Right ventricle myocardium inferior (tissue), 1 donor: ENCODE results near the gene CNGA1. TPM values are rescaled to one million over a fixed set of nuclear protein-coding genes. Genes with fewer than 3 reads are reported as not detected.
"Not testable (repeated sequence)": the region's sequence is repeated elsewhere in the genome, so short reads cannot be mapped to it uniquely, and the experiment has no call there.

Experiments used
- ATAC-seq: fragments of 200-7000 bp; cut with Tn5 transposase; one replicate; pipeline ENCODE4 v1.9.1; 2020; ENCODE audit warnings: mild to moderate bottlenecking, moderate library complexity
- DNase-seq: peaks from one replicate; pipeline ENCODE4 v3.0.0; 2021; ENCODE audit errors: missing footprints
- intact Hi-C: fragments of 100-400 bp; cut with DNase I; formaldehyde crosslinking; loops from one replicate; pipeline ENCODE4 v1.11.0; 2022
- total RNA-seq: library from RNA; stranded (reverse); fragmentation: NEBNext Ultra II Directional; extraction: Animal tissue kit (Norgen Biotek cat#: 25700); gene quantifications from one replicate; pipeline ENCODE4 v1.2.1, GENCODE V29; 2021
- donor health status: DM: no; HTN: yes; CAD: no; lungs with severe emphysema.

The CNGA1 gene
- total RNA-seq, 1 donor from 2014 or later = not detected

GRCh38 chr4:48033412-48033811 lies 16.9 kb upstream of the CNGA1 start:
- ATAC-seq = no peak
- intact Hi-C loops = no loop called here
- DNase-seq = no peak

DNA sequence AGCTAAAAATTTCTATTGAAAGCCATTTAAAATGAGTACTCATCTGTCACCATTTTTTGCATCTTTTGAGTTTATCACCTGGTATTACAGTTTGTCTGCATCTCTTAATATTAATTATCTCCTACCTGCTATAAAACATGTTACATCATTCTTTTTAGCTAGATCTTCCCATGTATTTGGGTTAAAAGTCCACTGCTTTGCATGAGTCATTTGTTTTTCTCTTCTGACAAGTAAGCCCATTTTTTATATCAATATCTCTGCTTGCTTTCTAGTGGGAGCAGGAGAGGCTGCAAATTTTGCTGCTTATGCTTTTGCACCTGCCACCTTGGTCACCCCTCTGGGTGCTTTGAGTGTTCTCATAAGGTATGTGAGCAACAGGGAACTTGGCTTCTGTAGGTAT lies 16.2 kb upstream of the CNGA1 start:
- no peak for DNase-seq
- no peak for ATAC-seq
- intact Hi-C loops = no loop called here

- intact Hi-C loops = no loop called here
- DNase-seq = no peak
- peak; percentile 92 for ATAC-seq
These were observed 15.5 kb upstream of the CNGA1 start for GRCh38 chr4:48031802-48032525.

DNA sequence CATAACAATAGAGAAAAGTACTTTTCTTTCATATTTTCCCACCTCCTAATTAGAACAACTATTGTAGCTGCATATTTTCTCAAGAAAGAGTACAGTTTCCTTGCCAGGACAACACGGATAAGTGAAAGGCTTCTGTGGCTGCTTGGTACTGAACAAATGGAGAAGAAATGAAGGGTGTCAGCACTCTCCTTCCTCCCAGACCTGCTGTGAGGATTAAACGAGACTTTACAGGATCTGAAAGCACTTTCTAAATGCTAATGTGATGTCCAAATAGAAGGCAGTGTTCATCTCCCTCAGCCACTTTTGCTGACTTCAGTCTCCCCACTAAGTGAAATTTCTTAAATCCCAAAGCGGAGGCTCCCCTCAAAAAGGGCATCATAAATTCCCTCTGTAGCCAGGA lies 14.0 kb upstream of the CNGA1 start:
- ATAC-seq = no peak
- intact Hi-C loops = no loop called here
- no peak for DNase-seq

DNA sequence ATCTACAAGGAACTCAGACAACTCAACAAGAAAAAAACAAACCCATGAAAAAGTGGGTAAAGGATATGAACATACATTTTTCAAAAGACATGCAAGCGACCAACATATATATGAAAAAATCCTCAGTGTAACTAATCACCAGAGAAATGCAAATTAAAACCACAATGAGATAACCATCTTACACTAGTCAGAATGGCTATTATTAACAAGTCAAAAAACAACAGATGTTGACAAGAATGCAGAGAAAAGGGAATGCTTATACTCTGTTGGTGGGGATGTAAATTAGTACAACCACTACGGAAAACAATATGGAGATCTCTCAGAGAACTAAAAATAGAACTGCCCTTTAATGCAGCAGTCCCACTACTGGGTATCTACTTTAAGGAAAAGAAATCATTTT lies 12.2 kb upstream of the CNGA1 start:
- ATAC-seq = no peak
- intact Hi-C loops = no loop called here
- no peak for DNase-seq

DNA sequence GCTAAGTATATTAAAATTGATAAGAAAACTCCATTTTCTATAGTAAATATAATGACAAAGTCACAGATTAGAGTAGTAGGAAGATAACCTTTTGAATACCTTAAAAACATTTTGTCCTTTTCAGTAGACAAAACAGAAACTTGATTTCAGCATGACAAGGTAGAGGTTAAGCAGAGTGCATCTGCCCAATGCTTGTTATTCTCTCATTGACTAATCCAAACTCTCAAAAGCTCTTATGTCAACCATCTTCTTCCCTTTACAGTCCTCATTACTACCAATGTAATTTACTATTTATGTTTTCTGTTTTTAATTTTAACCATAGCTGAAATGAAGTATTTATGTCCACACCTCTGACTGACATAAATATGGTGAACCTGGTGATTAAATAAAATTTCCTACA lies 11.2 kb upstream of the CNGA1 start:
- DNase-seq = no peak
- intact Hi-C loops = no loop called here
- ATAC-seq = no peak

GRCh38 chr4:48025005-48025404 lies 8.5 kb upstream of the CNGA1 start:
- ATAC-seq (no peak), DNase-seq (no peak)
- intact Hi-C loops = no loop called here

- DNase-seq (no peak), ATAC-seq (no peak)
- intact Hi-C loops = no loop called here
These were observed 8.0 kb upstream of the CNGA1 start for GRCh38 chr4:48024522-48024921.

DNA sequence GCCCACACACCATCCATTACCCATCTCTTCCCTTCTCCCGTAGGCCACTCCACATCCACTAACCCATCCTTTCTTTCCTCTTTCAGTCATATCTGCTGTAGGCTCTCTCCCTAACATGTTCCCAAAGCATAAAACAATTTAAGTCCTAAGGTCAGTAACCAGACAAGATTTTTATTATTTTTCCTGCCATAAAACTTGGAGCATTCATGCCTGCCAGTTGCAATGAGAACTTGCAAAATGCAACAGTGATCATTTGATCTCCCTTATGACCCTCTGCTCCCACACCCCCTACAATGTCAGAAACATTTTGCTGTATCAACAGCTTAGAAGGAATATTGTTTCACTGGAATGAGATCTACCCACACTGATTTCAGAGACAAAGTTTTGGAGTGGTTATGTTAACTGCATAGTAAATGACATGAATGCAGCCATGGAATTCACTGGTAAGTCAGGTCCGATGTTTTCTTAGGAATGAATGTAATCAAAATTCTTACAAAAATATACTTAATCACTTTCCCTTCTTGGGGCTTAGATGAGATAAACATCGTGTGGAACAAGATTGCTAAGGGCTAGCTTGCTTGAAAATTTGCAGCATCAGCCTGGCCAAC lies 5.8 kb upstream of the CNGA1 start:
- DNase-seq (no peak), ATAC-seq (no peak)
- intact Hi-C loops = no loop called here

- DNase-seq (no peak), ATAC-seq (no peak)
- intact Hi-C loops = no loop called here
These were observed 4.6 kb upstream of the CNGA1 start for GRCh38 chr4:48021100-48021499.

GRCh38 chr4:48018112-48018511 lies 1.6 kb upstream of the CNGA1 start:
- DNase-seq (no peak), ATAC-seq (no peak)
- intact Hi-C loops = loop anchor here (5.0 kb wide), 1 partner anchor 64 kb away; no protein-coding TSS in a partner anchor

DNA sequence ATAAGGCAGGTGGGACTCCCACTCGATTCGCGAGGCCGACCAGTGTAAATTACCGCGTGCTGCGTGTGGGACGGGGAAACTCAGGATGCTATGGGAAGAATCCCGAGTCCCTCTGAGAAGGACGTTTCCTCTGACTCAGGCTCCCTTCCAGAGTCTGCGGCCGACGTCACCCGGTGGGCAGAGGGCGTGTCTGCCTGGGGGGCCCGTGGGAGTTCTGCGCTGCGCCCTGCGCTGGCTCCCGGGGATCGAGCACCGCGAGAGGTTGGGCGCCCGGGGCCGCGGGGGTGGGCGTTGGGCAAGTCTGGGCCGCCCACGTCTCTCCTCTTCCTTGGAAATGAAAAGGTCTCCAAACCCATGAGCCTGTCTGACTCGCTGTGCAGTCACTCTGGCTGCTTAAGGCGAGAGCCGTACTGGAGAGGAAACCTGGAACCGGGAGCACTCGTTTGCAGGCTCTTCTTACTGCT lies 659 bp upstream of the CNGA1 start:
- intact Hi-C loops = loop anchor here (5.0 kb wide), 1 partner anchor 65 kb away; no protein-coding TSS in a partner anchor
- ATAC-seq (peak; percentile 17), DNase-seq (no peak)

DNA sequence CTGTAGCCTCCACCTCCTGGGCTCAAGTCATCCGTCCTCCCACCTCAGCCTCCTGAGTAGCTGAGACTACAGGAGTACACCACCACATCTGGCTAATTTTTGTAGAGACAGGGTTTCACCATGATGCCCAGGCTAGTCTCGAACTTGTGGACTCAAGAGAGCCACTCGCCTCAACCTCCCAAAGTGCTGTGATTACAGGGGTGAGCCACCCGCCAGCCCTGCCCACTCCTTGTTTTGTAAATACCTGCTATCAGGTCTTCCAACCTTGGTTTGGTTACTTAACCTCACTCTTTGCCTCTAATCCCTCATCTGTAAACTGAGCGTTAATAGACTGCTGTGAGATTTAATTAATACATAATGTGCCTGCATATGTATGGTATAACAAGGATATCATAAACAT lies 803 bp downstream of the CNGA1 start:
- intact Hi-C loops = loop anchor here (5.0 kb wide), 1 partner anchor 67 kb away; no protein-coding TSS in a partner anchor
- no peak for ATAC-seq
- no peak for DNase-seq

- DNase-seq (no peak), ATAC-seq (no peak)
- intact Hi-C loops = loop anchor here (5.0 kb wide), 1 partner anchor 67 kb away; no protein-coding TSS in a partner anchor
These were observed 1.3 kb downstream of the CNGA1 start for GRCh38 chr4:48015216-48015615.

DNA sequence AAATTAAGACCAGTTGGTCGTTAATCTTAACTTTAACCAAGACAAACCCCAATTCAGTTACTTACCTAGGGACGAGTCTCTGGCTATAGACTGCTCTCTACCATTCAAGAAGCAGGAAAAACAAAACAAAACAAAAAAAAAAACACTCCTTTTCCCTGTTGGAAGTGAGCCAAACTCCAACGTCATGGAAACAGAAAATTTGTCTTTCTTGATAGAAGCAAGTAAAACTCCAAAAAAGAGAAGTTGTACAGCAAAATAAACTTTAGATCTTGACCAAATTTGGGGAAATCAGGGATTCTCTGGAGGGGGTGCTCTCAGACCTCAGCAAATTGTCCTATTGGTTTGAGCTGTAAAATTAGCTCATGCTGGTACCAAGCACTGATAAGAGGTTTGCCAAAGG lies 3.7 kb downstream of the CNGA1 start:
- no peak for DNase-seq
- ATAC-seq = no peak
- intact Hi-C loops = no loop called here

DNA sequence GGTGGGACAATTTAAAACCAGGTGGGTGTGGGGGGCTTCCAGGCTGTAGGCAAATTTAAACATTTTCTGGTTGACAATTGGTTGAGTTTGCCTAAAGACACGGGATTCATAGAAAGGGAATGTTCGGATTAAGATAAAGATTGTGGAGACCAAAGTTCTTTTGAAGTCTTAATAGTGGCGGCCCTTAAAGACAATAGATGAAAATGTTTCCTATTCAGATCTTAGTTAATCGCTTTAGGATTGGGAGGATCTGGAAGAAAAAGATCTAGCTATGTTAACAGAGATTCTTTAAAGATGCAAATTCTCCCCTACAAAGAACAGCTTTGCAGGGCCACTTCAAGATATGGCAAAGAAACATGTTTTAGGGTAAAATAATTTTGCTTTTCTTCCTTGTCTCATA lies 4.8 kb downstream of the CNGA1 start:
- ATAC-seq (no peak), DNase-seq (no peak)
- intact Hi-C loops = no loop called here

GRCh38 chr4:48010906-48011305 lies 5.6 kb downstream of the CNGA1 start:
- DNase-seq, intact Hi-C loops, ATAC-seq: not testable (repeated sequence)

DNA sequence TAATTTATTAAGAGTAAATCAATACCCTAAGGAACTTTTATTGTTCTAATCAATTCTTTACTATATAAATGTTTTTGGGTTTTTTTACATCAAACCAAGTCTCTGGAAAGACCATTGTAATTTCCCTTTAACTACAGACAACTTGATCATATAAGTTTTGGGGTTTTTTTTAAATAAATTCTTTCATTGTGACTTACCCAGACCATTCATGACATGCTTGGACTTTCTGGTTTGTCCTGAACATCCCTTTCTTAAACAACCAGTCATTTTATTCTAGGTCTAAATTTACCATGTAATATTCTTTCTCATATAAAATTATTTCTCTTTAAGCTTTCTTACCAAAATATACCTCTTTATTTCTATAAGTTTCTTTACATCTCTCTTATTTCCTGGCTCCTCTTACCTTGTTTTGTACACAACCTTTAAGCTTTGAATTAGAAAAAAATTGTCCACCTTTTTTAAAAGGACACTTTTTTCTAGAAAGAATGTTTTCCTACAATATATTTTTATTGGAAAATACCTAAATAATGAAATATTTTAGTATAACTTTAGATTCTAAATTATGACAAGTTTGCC lies 8.4 kb downstream of the CNGA1 start:
- ATAC-seq (no peak), DNase-seq (no peak)
- intact Hi-C loops = no loop called here

DNA sequence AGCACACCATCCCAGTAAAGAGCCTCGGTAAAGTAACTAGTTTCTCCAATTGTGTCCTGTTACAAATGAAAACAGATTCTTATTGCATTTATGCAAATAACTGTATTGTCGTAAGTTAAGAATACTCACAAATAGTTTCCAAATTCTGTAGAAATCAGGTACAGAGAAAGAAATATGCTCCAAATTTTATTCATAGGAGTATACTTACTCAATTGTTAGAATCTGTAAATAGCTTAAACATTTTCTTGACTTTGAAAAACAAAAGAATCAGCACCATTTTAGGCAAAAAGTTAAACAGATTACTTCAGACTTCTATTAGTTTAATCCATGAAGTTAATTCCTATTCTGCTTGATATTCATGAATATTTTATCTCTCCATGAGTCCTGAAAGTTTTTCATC lies 10.7 kb downstream of the CNGA1 start:
- DNase-seq = no peak
- ATAC-seq = no peak
- intact Hi-C loops = loop anchor here (2.0 kb wide), 1 partner anchor 81 kb away; no protein-coding TSS in a partner anchor

DNA sequence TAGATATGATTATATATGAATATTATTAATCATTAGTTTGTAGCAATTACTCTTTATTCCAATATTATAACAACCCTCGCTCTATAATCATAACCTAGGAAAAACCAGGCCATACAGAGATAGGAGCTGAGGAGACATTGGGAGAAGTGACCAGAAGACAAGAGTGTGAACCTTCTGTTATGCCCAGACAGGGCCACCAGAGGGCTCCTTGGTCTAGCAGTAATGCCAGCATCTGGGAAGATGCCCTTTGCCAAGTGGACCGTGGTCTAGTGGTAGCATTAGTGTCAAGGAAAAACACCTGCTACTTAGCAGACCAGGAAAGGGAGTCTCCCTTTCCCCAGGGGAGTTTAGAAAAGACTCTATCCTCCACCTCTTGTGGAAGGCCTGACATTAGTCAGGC lies 12.9 kb downstream of the CNGA1 start:
- peak; percentile 71 for DNase-seq
- ATAC-seq = not testable (repeated sequence)

More for the DNA sequence above, 12.9 kb downstream of the CNGA1 start:
- intact Hi-C loops = not testable (repeated sequence)
